Activated naive CD4-positive, alpha-beta T cell treated with anti-CD3 and anti-CD28 coated beads for 36 hours (primary cell): ENCODE measurements around the gene CBX2. TPM values are rescaled to one million over a fixed set of nuclear protein-coding genes. Genes with fewer than 3 reads are reported as not detected.

ENCODE experiments used
- CTCF ChIA-PET: fragments of 350-600 bp; sonication (Branson Sonifier 250); formaldehyde crosslinking; loops from one replicate; lab custom pipeline; 2021; ENCODE audit warnings: antibody characterized with exemption; lab: Charles Lee
- DNase-seq: peaks from one replicate; pipeline ENCODE4 v3.0.0-alpha.2; 2020
- H3K27ac Mint-ChIP-seq: one replicate; pipeline ENCODE4 v1.8.0; 2021; ENCODE audit warnings: mild to moderate bottlenecking, mixed read lengths
- H3K27me3 Mint-ChIP-seq: one replicate; pipeline ENCODE4 v1.8.0; 2021; ENCODE audit warnings: low read depth, mixed read lengths
- H3K36me3 Mint-ChIP-seq: one replicate; pipeline ENCODE4 v1.8.0; 2021; ENCODE audit warnings: low read depth, mixed read lengths
- H3K4me1 Mint-ChIP-seq: one replicate; pipeline ENCODE4 v1.8.0; 2021; ENCODE audit warnings: low read depth, mixed read lengths
- H3K4me3 Mint-ChIP-seq: one replicate; pipeline ENCODE4 v1.8.0; 2021; ENCODE audit warnings: mild to moderate bottlenecking, moderate library complexity, mixed read lengths
- H3K9me3 Mint-ChIP-seq: one replicate; pipeline ENCODE4 v1.8.0; 2021; ENCODE audit warnings: mixed read lengths
- intact Hi-C: fragments of 100-400 bp; cut with micrococcal nuclease; formaldehyde crosslinking; loops from one replicate; pipeline ENCODE4 v1.15.1; 2023
- total RNA-seq, 2 experiments: library from RNA; stranded (reverse); gene quantifications; one replicate each; pipeline ENCODE4 v1.2.3, GENCODE V29; 2021

CBX2 gene
- total RNA-seq, 2 experiments from 2014 or later = 5.2 to 5.8 TPM

DNA sequence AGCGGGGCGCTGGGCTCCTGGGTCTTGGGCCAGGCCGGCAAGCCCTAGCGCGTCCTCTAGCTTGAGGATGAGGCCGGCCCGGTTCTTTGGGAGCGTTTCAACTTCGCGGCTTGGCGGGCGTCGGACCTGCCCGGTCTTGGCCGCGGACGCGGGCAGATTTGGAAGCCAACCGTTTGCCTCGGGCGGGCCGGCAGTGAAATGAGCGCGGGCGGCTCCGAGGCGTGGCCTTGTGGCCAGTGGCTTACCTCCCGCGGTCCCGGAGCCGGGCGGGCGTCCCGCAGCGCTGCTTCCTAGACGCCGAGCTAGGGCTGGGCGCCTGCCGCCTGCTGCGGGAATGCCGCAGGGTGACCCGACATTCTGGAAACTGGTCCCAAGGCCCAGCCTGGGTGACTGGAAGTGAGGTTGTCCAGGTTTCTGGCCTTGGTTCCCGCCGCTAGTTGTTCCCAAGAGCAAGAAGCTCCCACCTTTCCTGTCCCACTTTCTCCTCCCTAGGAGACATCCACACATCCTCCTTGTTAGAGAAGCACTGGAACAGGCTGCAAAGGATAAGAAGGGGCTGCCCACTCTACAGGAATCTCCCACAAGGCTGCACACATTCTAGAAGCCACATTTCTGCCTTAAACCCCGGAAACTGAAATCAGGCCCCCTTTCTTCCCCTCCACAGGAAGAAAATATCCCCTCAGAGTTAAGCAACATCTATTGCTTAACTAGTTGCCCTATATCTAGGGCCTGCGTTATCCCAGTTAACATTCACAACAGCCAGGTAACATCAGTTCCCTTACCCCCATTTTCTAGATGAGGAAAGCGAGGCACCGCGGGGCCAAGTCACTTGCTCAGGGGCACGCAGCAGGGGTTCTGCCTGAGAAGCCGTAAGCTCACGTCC, 23.4 kb downstream of the CBX2 start:
- no peaks in the 10 kb centered on the region for H3K9me3 Mint-ChIP-seq
- intact Hi-C loops = no loop called here
- peaks cover 51% of the 10 kb centered on the region for H3K4me1 Mint-ChIP-seq
- no peak for DNase-seq
- peaks cover 64% of the 10 kb centered on the region for H3K27me3 Mint-ChIP-seq
- H3K4me3 Mint-ChIP-seq = no peak overlapping the region
- H3K36me3 Mint-ChIP-seq = no peaks in the 10 kb centered on the region
- no peak overlapping the region for H3K27ac Mint-ChIP-seq
- CTCF ChIA-PET = interaction anchor here (0.6 to 1.8 kb wide), 3 partner anchors 9 to 39 kb away, joined by 4 to 6 read pairs (median 5); no protein-coding TSS in a partner anchor

DNA sequence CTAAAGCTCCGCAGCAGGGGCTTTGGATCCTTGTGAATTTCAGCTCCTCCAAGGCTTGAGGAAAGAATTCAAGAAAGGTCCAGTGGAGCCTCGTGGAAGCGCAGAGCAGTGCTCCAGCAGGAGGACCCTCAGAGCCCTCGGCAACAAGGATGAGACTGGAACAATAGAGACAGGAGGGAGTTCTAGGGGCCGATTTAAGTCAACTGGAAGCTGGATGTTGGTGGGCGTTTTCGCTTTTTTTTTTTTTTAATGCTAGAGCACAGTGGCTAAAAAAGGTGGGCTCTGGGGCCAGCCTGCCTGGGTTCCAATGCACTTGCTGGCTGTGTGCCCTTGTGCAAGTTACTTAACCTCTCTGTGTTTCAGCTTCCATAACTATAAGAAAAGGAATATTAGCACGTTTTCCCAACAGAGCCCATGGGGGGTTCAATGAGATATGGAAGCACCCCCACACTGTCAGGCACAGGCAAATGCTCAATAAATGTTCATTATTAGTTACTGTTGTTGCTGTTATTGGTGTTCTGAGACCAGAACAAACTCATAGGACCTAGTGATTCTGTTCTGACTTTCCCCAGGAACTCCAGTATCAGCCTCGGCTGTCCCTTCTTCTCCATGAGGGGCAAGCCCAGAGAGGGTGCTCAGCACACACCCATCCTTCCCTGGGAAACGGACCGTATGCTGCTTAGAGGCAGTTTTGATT, 24.2 kb downstream of the CBX2 start:
- Mint-ChIP-seq H3K27ac (no peak overlapping the region), H3K36me3 (no peaks in the 10 kb centered on the region), H3K4me1 (peaks cover 50% of the 10 kb centered on the region), H3K9me3 (no peaks in the 10 kb centered on the region), H3K4me3 (no peak overlapping the region), H3K27me3 (peaks cover 72% of the 10 kb centered on the region)
- intact Hi-C loops = no loop called here
- DNase-seq = no peak
- CTCF ChIA-PET = interaction anchor here (0.6 to 1.8 kb wide), 3 partner anchors 9 to 38 kb away, joined by 4 to 6 read pairs (median 5); no protein-coding TSS in a partner anchor

DNA sequence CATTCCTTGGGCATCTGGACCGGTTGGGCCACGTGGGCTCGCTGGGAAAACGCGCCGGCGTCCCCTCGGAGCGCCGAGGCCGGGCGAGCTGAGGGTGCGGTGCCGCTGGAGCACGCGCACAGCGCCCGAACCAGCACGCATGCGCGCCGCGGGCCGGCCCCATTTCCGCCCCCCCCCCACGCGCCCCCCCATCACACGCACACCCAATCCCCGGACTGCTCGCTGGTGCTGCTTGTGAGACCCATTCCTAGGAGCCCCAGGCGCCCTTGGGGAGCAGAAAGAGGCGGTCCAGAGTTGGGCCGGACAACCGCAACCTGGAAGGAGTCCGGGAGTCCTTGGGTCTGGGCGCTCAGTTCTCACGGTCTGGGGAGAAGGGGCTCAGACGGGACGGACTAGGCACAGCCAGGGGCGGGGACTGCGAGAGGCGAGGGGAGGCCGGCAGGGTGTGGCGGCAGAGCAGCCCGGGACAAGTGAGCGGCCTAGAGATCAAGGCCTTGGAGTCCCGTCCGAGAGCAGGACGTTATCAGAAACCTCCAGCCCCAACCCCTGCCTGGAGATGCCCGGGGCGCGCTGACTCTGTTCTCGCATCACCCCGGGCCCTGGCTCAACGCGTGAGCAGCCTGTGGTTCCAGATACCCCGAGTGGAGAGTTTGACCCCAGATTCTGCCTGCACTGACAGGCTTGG, 24.9 kb downstream of the CBX2 start:
- CTCF ChIA-PET = interaction anchor here (1.1 kb wide), 1 partner anchor 39 kb away, joined by 3 read pairs; no protein-coding TSS in a partner anchor
- intact Hi-C loops = no loop called here
- Mint-ChIP-seq H3K27ac (no peak overlapping the region), H3K27me3 (peaks cover 79% of the 10 kb centered on the region), H3K36me3 (no peaks in the 10 kb centered on the region), H3K9me3 (no peaks in the 10 kb centered on the region), H3K4me1 (peaks cover 50% of the 10 kb centered on the region), H3K4me3 (no peak overlapping the region)
- DNase-seq = no peak

DNA sequence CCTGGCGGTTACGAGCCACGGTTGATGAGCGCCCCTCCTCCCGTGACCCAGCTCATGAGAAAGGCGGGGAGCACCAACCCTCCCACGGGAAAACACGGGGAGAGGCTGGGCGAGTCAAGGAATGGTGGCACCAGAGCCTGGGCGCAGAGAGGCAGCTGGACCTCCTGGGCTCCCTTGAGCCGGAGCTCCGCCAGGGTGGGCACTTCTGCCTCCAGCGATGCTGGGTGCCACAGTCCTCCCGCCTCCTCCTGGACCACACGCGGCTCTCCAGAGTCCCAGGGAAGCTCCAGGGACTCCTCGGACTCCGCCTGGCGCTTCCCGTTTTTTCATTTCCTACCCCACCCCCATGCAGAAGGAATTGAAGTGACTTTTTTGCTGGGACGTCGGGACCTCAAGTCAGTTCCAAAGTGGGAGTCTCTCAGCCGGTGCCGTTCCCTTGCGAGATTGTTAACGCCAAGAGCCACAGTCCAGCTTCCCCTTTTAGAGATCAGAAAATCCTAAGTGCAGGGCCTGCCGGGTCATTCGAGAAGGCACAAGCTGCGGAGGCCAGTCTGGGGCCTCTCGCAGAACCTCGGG, 25.6 kb downstream of the CBX2 start:
- peaks cover 82% of the 10 kb centered on the region for H3K27me3 Mint-ChIP-seq
- CTCF ChIA-PET = interaction anchor here (1.0 to 1.1 kb wide), 2 partner anchors 36 to 39 kb away, joined by 3 to 4 read pairs; partner anchors contain the start of gene CBX4

DNA sequence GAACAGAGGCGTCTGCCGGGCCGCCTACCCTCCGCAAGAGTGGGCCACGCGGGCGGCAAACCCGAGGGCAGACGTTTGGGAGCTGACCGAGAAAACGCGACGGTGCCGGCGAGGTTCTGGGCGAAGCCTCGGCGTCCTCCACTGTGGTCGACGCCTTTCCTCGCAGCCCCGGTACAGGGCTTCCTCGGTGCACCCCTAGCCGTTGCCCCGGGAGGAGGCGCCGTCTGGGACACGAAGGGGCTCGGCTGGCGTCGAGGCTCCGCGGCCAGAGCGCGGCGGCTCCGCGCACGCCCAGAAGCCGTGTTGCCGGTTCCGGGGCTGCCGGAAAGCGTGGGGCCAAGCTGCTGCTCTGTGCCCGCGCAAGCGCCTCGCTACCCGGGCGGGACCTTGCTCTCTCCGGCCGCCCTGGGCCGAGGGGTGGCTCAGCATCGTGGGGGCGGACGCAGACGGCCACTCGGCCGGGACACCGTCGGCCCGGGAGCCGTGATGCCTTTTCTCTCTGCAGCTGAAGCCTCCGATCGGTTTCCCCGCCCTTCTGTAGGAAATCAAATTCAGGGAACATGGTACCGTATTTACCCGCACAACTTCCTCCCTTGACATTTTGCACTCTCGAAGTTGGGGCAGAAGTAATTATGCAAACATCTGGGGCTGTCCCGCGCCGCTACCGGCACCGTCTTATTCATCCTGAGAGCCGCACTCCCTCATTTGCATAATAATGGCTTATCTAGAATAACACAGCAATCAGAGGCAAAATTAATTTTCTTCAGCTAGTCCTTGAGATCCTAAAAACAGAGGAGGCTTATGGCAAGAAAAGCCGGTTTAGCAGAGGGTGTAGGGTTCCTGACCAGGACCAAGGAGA, 26.3 kb downstream of the CBX2 start:
- Mint-ChIP-seq H3K4me3 (peak overlapping the region; percentile 67), H3K27ac (peak overlapping the region; percentile 74), H3K36me3 (no peaks in the 10 kb centered on the region), H3K4me1 (peaks cover 44% of the 10 kb centered on the region), H3K27me3 (peaks cover 85% of the 10 kb centered on the region), H3K9me3 (no peaks in the 10 kb centered on the region)
- intact Hi-C loops = loop anchor here (1.0 to 2.0 kb wide), 5 partner anchors 8 to 193 kb away; partner anchors contain the start of gene CBX4
- peak; percentile 94 for DNase-seq
- CTCF ChIA-PET = interaction anchor here (0.8 to 1.8 kb wide), 5 partner anchors 21 to 201 kb away, joined by 3 to 4 read pairs (median 3); partner anchors contain the start of gene CBX4

More for the DNA sequence above, 25.6 kb downstream of the CBX2 start:
- intact Hi-C loops = no loop called here
- H3K27ac Mint-ChIP-seq = no peak overlapping the region
- no peaks in the 10 kb centered on the region for H3K36me3 Mint-ChIP-seq
- H3K4me3 Mint-ChIP-seq = peak overlapping the region; percentile 18
- H3K4me1 Mint-ChIP-seq = peaks cover 49% of the 10 kb centered on the region
- DNase-seq = no peak
- H3K9me3 Mint-ChIP-seq = no peaks in the 10 kb centered on the region

DNA sequence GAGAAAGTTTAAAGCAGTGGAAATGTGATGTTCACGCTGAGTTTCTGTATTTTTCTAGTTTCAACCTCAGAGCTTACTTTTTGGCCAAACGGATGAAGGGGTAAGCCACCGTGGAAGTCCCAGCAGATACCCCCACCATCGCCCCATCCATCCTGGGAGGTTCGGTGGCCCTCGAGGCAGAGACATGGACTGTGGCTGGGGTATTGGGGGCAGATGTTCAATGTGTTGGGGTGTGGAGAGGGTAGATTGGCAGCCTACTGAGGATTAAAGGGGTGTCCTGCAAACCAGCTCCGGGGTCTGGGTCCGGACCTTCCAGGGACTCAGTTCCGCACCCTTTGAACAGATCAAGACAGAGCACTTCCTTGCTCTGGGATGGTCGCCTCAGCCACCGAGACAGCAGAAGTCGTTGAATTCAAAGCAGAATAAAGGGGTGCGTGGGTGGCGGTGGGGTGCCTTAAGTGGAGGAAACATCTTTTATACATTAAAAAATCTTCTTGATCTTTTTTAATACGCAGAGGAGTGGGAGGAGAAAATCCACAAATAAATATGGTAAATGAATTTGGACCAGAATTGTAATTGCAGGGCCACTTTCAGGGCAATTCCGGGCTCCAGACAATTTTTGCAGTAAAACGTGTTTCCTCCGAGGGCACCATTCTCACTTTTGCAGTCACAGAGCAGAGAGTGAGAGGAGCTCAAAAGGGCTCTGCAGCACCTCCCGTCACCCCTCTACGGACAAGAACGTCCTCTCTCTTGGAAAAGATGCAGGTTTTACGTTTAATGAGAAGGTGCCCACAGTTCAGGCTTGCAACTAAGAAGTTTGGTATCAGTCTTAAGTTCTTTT, 27.1 kb downstream of the CBX2 start:
- H3K36me3 Mint-ChIP-seq = no peaks in the 10 kb centered on the region
- H3K9me3 Mint-ChIP-seq = no peaks in the 10 kb centered on the region
- peak overlapping the region; percentile 67 for H3K4me3 Mint-ChIP-seq
- CTCF ChIA-PET = interaction anchor here (0.8 to 1.8 kb wide), 5 partner anchors 20 to 200 kb away, joined by 3 to 4 read pairs (median 3); no protein-coding TSS in a partner anchor
- peak; percentile 50 for DNase-seq
- intact Hi-C loops = loop anchor here (1.0 to 5.0 kb wide), 6 partner anchors 7 to 192 kb away; partner anchors contain the start of gene CBX4
- peaks cover 82% of the 10 kb centered on the region for H3K27me3 Mint-ChIP-seq
- peak overlapping the region; percentile 74 for H3K27ac Mint-ChIP-seq
- H3K4me1 Mint-ChIP-seq = peaks cover 38% of the 10 kb centered on the region

DNA sequence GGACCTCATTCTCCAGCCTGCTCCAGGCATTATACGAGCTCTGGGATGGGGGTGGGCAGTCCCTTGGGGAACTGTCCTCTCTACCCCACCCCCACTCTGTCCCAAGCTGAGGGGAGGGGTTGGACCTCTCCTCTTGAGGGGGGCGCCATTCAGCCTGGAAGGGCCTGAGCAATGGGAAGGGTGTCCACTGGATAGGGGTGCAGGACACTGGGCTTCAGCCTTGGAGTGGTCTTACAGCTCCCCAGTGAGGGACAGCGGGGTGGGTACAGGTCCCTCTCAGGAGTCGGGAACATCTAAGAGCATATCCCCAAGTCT, 28.5 kb downstream of the CBX2 start:
- intact Hi-C loops = loop anchor here (5.0 kb wide), 1 partner anchor 166 kb away; no protein-coding TSS in a partner anchor
- CTCF ChIA-PET = interaction anchor here (0.7 to 1.1 kb wide), 2 partner anchors 60 to 130 kb away, joined by 3 to 4 read pairs; no protein-coding TSS in a partner anchor
- Mint-ChIP-seq H3K9me3 (no peaks in the 10 kb centered on the region), H3K27ac (no peak overlapping the region), H3K36me3 (no peaks in the 10 kb centered on the region), H3K27me3 (peaks cover 78% of the 10 kb centered on the region), H3K4me3 (no peak overlapping the region), H3K4me1 (peaks cover 37% of the 10 kb centered on the region)
- no peak for DNase-seq

DNA sequence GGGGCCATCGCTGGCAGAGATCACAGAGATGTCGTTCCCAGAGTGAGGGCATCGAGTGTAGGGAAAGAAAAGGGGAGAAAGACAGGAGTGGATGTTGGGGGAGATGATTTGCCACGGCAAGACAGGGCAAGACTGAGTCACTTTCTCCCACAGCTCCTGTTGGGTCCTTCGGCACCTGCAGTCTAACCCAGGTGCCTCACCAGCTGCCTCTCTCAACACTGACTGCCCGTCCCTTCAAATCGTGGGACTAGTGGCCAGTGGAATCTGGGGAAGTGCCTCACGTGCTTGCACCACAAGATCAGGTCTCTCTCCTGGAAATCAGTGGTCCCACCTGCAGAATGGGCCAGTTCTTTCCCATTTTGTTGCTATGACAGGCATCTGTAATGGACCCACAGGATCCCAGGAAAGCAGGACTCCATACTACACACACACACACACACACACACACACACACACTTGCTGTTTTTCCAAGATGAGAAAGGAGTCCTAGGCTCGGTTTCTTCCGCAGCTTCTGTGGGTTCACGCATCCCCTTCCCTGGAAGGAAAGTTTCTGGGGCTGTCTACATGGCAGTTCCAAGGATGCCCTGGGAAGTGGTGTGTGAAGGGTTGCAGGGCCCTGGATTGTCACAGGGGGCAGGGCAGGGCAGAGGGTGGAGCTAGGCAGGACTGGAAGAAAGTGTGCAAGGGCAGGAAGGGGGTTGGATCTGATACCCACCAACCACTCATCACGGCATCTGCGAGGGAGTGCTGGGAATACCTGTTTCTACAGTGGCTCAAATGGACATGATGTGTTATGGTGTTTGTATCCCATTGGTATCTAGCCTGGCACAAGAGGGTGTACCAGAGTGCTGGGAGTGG, 29.1 kb downstream of the CBX2 start:
- peaks cover 37% of the 10 kb centered on the region for H3K4me1 Mint-ChIP-seq
- intact Hi-C loops = loop anchor here (5.0 kb wide), 1 partner anchor 165 kb away; no protein-coding TSS in a partner anchor
- H3K4me3 Mint-ChIP-seq = no peak overlapping the region
- H3K36me3 Mint-ChIP-seq = no peaks in the 10 kb centered on the region
- H3K27me3 Mint-ChIP-seq = peaks cover 77% of the 10 kb centered on the region
- H3K27ac Mint-ChIP-seq = no peak overlapping the region
- CTCF ChIA-PET = interaction anchor here (0.6 to 1.9 kb wide), 7 partner anchors 12 to 169 kb away, joined by 3 to 7 read pairs (median 4); no protein-coding TSS in a partner anchor
- no peaks in the 10 kb centered on the region for H3K9me3 Mint-ChIP-seq
- DNase-seq = no peak

DNA sequence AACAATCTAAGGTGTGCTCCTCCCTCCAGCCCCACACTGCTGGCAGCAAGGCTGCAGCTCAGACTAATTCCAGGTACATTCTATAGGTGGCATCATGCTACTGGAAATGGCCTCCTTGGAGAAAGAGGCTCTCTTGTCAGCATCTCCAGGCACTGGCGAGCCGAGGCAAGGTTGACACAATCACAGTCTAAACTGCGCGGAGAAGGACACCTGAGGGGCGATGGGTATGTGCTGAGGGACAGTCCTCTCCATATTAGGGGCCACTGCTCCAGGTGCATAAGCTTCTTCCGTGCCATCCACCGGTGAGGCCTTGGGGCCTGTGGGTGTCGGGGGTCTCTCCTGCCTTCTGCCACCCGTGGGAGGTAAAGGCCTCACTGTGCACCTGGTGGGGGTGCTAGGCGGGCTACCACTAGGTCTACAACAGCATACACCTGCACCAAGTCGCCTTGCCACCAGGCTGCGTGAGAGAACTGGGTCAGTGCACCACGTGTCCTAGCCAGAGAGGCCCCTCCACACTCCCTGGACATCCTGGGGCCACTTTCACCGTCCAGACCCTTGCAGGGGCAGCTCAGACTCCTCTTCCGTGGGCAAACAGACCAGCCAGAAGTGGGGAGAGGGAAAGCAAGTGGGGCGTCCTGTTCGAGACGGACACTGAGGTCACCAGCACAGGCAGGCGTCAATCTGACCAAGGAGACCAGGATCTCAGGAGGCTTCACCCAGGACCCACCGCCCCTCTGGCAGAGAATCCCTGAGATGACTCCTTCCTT, 31.0 kb downstream of the CBX2 start:
- Mint-ChIP-seq H3K9me3 (no peaks in the 10 kb centered on the region), H3K36me3 (no peaks in the 10 kb centered on the region), H3K4me3 (peak overlapping the region; percentile 11), H3K27ac (no peak overlapping the region), H3K27me3 (peaks cover 69% of the 10 kb centered on the region), H3K4me1 (peaks cover 36% of the 10 kb centered on the region)
- CTCF ChIA-PET = interaction anchor here (0.6 to 1.9 kb wide), 12 partner anchors 11 to 1926 kb away, joined by 3 to 7 read pairs (median 4); partner anchors contain the start of genes CBX4 and CBX8
- DNase-seq = peak; percentile 62
- intact Hi-C loops = loop anchor here (1.0 to 5.0 kb wide), 2 partner anchors 107 to 163 kb away; no protein-coding TSS in a partner anchor
